A673 (cell line): ENCODE measurements around the gene HERC2. TPM values are rescaled to one million over a fixed set of nuclear protein-coding genes. Genes with fewer than 3 reads are reported as not detected.
"Not testable (repeated sequence)": the region's sequence is repeated elsewhere in the genome, so short reads cannot be mapped to it uniquely, and the experiment has no call there.

Source experiments
- BruUV-seq: library from RNA; stranded (reverse); fragments of 400-500 nt; replicated peaks from 2 replicates; lab custom pipeline; 2021; lab: Mats Ljungman, UMichigan
- CTCF ChIA-PET: fragments of 300-600 bp; sonication (Branson Sonifier 250); formaldehyde crosslinking; loops from one replicate; lab custom pipeline; 2022; ENCODE audit warnings: antibody characterized with exemption; lab: Charles Lee
- POLR2A ChIA-PET: fragments of 300-600 bp; sonication (Branson Sonifier 250); formaldehyde crosslinking; loops from one replicate; lab custom pipeline; 2022; ENCODE audit warnings: antibody characterized with exemption; ENCODE audit not compliant: low non-redundant PET; lab: Charles Lee
- DNase-seq: peaks from one replicate; pipeline ENCODE4 v3.0.0-alpha.2; 2015; ENCODE audit warnings: low spot score
- H3K27ac ChIP-seq: fragments of 200-600 bp; sonication (generic); 2 replicates; pipeline ENCODE4 v1.5.1; 2016; ENCODE audit warnings: mixed run types, low read depth, mild to moderate bottlenecking, mixed read lengths, antibody characterized with exemption, low read length; ENCODE audit not compliant: poor library complexity, severe bottlenecking
- H3K27me3 ChIP-seq: fragments of 200-600 bp; sonication (generic); replicated peaks from 2 replicates; pipeline ENCODE4 v1.6.1; 2017; ENCODE audit warnings: mixed run types, low read depth, mild to moderate bottlenecking, mixed read lengths, antibody characterized with exemption, low read length; ENCODE audit not compliant: insufficient read depth, poor library complexity
- H3K36me3 ChIP-seq: fragments of 200-600 bp; sonication (generic); 2 replicates; pipeline ENCODE4 v1.6.1; 2016; ENCODE audit warnings: mixed run types, mild to moderate bottlenecking, mixed read lengths, antibody characterized with exemption, low read length; ENCODE audit not compliant: insufficient read depth, poor library complexity, severe bottlenecking
- H3K4me1 ChIP-seq: fragments of 200-600 bp; sonication (generic); 2 replicates; pipeline ENCODE4 v1.6.1; 2017; ENCODE audit warnings: mixed run types, mild to moderate bottlenecking, mixed read lengths, antibody characterized with exemption, low read length; ENCODE audit not compliant: insufficient read depth, poor library complexity, severe bottlenecking
- H3K4me3 ChIP-seq: fragments of 200-600 bp; sonication (generic); 2 replicates; pipeline ENCODE4 v1.5.1; 2016; ENCODE audit warnings: low read depth, mixed run types, mild to moderate bottlenecking, mixed read lengths, low read length; ENCODE audit not compliant: poor library complexity, severe bottlenecking
- H3K9me3 ChIP-seq: fragments of 200-600 bp; sonication (generic); 2 replicates; pipeline ENCODE4 v1.6.1; 2016; ENCODE audit warnings: mixed run types, low read depth, mild to moderate bottlenecking, mixed read lengths, antibody characterized with exemption, low read length; ENCODE audit not compliant: poor library complexity, severe bottlenecking
- EZH2 ChIP-seq: fragments of 200-600 bp; sonication (generic); IDR thresholded peaks from 2 replicates; pipeline ENCODE4 v1.6.1; 2017; ENCODE audit warnings: borderline replicate concordance, low read depth, mild to moderate bottlenecking, mixed read lengths, antibody characterized with exemption, low read length; ENCODE audit not compliant: poor library complexity, severe bottlenecking
- intact Hi-C: fragments of 100-400 bp; cut with micrococcal nuclease; formaldehyde crosslinking; loops from one replicate; pipeline ENCODE4 v1.10.0; 2022; ENCODE audit not compliant: unreplicated experiment
- total RNA-seq: library from RNA; stranded (reverse); gene quantifications from 2 replicates; pipeline ENCODE4 v1.2.3, GENCODE V29; 2021
- TF ChIP-seq, protein P1 (sequence below): fragments of 300-800, 200-600 bp; sonication (generic); conservative IDR thresholded peaks from 2 replicates; pipeline ENCODE4 v1.5.1; 2017; ENCODE audit warnings: low read depth, mild to moderate bottlenecking, antibody characterized with exemption, low read length, moderate library complexity, mixed read lengths

Gene HERC2
- total RNA-seq, 1 experiment from 2014 or later, result 86.1 TPM

DNA sequence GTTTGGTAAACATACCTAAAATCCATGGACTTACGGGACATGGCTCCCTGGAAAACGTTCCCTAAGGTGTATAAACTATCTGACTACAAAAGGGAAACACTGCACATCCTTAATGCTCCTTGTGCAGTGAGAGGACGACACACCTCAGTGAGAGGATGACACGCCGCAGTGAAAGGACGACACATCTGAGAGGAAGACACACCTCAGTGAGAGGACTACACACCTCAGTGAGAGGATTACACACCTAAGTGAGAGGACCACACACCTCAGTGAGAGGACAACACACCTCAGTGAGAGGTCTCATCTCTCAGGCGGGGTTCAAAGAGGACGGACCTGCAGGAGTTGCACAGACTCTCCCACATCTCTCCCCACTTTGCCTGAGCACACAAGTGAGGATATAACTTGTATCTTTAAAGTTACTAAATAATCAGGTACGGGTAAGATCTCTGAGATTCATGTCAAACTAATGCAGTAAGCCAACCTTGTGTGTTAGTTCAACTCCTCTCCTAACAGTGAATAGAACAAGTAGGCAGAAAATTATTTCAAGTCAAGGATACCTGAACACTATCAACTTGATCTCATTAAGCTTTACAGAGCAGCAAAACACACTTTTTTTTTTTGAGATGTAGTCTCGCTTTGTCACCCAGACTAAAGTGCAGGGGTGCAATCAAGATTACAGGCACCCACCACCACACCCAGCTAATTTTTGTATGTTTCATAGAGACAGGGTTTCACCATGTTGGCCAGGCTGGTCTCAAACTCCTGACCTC is 32.1 kb downstream of the HERC2 start:
- H3K9me3 ChIP-seq, result no peaks in the 10 kb centered on the region
- no peaks in the 10 kb centered on the region for H3K27me3 ChIP-seq
- H3K4me3 ChIP-seq, result no peak overlapping the region
- no peaks in the 10 kb centered on the region for H3K4me1 ChIP-seq
- ChIA-PET CTCF (no interaction called here), POLR2A (no interaction called here)
- H3K36me3 ChIP-seq, result peaks cover 12% of the 10 kb centered on the region
- DNase-seq, result no peak
- H3K27ac ChIP-seq, result no peak overlapping the region
- TF ChIP-seq, protein P1, sequence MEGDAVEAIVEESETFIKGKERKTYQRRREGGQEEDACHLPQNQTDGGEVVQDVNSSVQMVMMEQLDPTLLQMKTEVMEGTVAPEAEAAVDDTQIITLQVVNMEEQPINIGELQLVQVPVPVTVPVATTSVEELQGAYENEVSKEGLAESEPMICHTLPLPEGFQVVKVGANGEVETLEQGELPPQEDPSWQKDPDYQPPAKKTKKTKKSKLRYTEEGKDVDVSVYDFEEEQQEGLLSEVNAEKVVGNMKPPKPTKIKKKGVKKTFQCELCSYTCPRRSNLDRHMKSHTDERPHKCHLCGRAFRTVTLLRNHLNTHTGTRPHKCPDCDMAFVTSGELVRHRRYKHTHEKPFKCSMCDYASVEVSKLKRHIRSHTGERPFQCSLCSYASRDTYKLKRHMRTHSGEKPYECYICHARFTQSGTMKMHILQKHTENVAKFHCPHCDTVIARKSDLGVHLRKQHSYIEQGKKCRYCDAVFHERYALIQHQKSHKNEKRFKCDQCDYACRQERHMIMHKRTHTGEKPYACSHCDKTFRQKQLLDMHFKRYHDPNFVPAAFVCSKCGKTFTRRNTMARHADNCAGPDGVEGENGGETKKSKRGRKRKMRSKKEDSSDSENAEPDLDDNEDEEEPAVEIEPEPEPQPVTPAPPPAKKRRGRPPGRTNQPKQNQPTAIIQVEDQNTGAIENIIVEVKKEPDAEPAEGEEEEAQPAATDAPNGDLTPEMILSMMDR, result no peak
- no peak for TF ChIP-seq EZH2
- BruUV-seq, result no TSS peak
- intact Hi-C loops, result no loop called here

DNA sequence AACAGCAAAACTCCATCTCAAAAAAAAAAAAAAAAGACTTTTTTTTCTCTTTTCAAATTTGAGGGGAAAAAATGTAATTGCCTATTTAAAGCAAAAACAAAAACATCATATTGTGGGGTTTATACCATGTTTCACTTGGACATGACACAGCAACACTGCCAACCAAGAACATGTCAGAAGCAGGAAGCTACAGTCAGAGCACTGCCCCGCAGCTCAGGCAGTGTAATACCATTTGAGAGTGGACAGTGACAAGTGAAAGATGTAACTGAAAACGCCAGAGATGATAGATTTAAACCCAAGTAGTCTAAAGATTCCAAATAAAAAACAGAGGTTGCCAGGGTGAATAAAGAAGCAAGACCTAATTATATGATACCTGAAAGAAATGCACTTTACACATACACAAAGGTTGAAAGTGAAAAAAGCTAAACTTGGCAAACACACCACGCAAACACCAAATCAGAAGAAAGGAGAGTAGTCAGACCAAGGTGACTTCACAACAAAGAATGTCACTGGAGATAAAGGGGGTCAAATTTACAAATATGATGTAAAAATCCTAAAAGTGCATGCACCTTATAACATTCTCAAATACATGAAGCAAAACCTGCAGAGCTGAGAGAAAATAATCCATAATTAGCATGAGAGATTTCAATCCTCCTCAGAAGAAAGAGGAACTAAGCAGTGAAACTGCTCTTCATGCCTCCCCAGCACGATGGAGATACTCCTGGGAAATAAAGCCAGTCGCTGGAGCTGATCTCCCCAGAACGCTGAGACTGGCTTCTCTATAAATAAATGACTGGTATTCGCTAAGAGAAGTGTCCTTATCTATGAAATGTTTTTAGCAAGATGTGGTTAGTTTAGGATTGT is 32.9 kb downstream of the HERC2 start:
- intact Hi-C loops, DNase-seq, H3K27me3 ChIP-seq, H3K27ac ChIP-seq, BruUV-seq, POLR2A ChIA-PET, H3K9me3 ChIP-seq, CTCF ChIA-PET, H3K4me1 ChIP-seq, H3K4me3 ChIP-seq: not testable (repeated sequence)
- peaks cover 16% of the 10 kb centered on the region for H3K36me3 ChIP-seq

- CTCF ChIA-PET, H3K27ac ChIP-seq, H3K9me3 ChIP-seq, H3K4me3 ChIP-seq, H3K27me3 ChIP-seq, H3K4me1 ChIP-seq, POLR2A ChIA-PET, BruUV-seq, DNase-seq, intact Hi-C loops: not testable (repeated sequence)
- H3K36me3 ChIP-seq, result peaks cover 16% of the 10 kb centered on the region
These were observed 35.3 kb downstream of the HERC2 start for GRCh38 chr15:28286659-28287058.

DNA sequence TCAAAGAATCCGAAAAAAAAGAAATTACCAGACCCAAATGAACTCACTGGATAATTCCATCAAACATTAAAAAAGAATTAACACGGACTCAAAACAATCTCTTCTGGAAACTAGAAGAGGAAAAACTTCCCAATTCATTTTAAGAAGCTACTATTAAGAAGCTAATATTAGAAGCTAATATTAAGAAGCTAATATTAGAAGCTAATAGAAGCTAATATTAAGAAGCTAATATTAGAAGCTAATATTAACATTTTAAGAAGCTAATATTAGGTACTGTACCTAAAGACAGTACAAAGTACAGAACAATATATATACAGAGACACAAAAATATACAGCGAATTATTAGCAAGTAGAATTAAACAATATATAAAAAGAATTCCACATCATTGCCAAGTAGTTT is 35.9 kb downstream of the HERC2 start:
- POLR2A ChIA-PET, result no interaction called here
- peaks cover 14% of the 10 kb centered on the region for H3K36me3 ChIP-seq
- DNase-seq, result no peak
- H3K27me3 ChIP-seq, result no peaks in the 10 kb centered on the region
- no TSS peak for BruUV-seq
- CTCF ChIA-PET, result no interaction called here
- no peaks in the 10 kb centered on the region for H3K9me3 ChIP-seq
- intact Hi-C loops, result no loop called here
- no peak for TF ChIP-seq EZH2
- TF ChIP-seq, protein P1, result no peak
- H3K4me1 ChIP-seq, result no peaks in the 10 kb centered on the region
- H3K4me3 ChIP-seq, result no peak overlapping the region
- no peak overlapping the region for H3K27ac ChIP-seq
